Erythroblast (primary cell): ENCODE results near the gene ATG14.

ENCODE experiments used
- GATA1 ChIP-seq: IDR thresholded peaks from 2 replicates; pipeline ENCODE4 v1.6.1; 2011; ENCODE audit warnings: low read depth, mild to moderate bottlenecking, control low read depth, low read length, moderate library complexity
- POLR2A ChIP-seq: IDR thresholded peaks from 2 replicates; pipeline ENCODE4 v1.6.1; 2011; ENCODE audit warnings: mild to moderate bottlenecking, low read length

GRCh38 chr14:55450539-55450938, 38.9 kb upstream of the ATG14 start:
- TF ChIP-seq POLR2A (no peak), GATA1 (no peak)
